HEK293T (cell line): ENCODE measurements around the gene EXOC7.

Experiments
- ARNT ChIP-seq: fragments of 450-650 bp; IDR thresholded peaks from 2 replicates; pipeline ENCODE4 v1.6.1; 2017; ENCODE audit warnings: mild to moderate bottlenecking
- CTBP1 ChIP-seq: fragments of 450-650 bp; IDR thresholded peaks from 2 replicates; pipeline ENCODE4 v1.6.1; 2016; ENCODE audit warnings: borderline replicate concordance
- HDGF ChIP-seq: fragments of 450-650 bp; IDR thresholded peaks from 2 replicates; pipeline ENCODE4 v1.6.1; 2017; ENCODE audit warnings: antibody characterized with exemption, borderline replicate concordance
- LEF1 ChIP-seq: fragments of 450-650 bp; IDR thresholded peaks from 2 replicates; pipeline ENCODE4 v1.6.1; 2017; ENCODE audit warnings: mild to moderate bottlenecking, borderline replicate concordance
- SP1 ChIP-seq: fragments of 450-650 bp; IDR thresholded peaks from 2 replicates; pipeline ENCODE4 v1.6.1; 2017

GRCh38 chr17:76040376-76040775 is 63.2 kb downstream of the EXOC7 start:
- TF ChIP-seq ARNT (no peak), SP1 (no peak), LEF1 (no peak), HDGF (no peak), CTBP1 (no peak)
